NCI-H2081 treated with DMSO at 0.1 percent for 48 hours (cell line): ENCODE measurements around the gene CAPNS1.
"Not testable (repeated sequence)": the region's sequence is repeated elsewhere in the genome, so short reads cannot be mapped to it uniquely, and the experiment has no call there.

Experiments
- DNase-seq: peaks from one replicate; lab custom pipeline; 2025; lab: John Stamatoyannopoulos, UW

Gene CAPNS1

DNA sequence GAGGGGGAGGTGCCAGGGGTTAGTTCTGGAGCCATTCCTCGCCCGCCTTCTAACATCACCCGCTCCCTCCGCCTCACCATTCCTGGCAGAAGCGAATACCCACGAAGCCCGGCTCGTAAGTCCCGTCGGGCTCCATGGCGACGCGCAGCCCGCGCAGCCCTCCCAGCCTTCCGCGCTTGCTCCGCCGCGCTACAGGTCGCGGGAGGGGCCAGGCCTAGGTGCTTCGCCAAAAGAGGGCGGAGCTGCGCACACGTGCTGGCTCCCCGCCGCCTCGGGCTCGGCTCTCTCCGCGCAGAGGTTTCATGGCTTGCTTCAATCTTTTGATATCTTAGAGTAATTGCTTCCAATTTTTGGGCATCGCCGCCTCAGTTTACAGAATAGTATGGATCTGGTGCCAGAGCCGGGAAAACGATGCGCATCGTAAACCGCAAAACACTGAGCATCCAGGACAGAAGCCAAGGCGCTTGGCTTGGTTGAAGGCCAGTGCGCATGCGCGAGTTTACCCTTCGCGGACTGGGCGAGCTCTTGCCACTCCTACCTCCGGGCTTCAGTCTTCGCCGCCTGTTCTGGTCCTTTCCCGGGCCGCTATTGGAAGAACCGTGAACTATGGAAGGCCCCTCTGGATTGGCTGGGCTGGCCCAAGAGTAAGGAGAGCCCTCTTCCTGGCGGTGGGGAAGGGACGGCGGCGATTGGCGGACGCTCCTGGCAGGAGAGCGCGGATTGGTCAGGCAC, 25.0 kb upstream of the CAPNS1 start, which contains the start of gene POLR2I:
TSS of gene POLR2I (minus strand) at position 155 of the 732 bp plus-strand sequence. CDS start at position 136, 19 bp downstream.
- DNase-seq, result peak; percentile 98

DNA sequence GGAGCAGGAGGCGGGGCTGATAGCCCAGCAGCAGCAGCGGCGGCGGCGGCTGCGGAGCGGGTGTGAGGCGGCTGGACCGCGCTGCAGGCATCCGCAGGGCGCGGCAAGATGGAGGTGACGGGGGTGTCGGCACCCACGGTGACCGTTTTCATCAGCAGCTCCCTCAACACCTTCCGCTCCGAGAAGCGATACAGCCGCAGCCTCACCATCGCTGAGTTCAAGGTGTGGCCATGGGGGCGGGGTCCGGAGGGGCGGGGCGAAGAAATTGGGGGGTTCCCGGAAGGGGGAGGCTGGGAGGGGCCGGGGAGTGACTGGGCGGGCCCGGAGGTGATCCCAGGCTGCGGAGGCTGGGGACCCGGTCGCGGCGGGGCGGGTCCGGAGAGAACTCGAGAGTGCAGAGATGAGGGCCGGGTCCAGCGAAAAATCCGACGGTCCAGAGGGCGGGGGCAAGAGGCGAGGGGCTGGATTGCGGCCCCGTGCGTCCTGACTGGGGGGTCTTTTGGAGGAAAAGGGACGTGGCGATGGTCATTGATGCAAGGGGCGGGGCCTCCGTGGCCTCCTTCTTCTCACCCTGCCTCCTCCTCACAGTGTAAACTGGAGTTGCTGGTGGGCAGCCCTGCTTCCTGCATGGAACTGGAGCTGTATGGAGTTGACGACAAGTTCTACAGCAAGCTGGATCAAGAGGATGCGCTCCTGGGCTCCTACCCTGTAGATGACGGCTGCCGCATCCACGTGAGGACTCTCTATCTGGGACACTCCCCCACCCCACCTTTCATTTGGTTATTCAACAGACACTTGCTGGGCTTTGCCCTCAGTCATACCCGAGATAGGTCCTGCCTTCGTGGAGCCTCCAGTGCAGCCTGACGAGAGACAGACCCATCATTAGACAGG, 24.2 kb upstream of the CAPNS1 start, which contains the start of gene TBCB:
TSS of gene TBCB (plus strand) at position 16 of the 891 bp plus-strand sequence. CDS start at position 109, 93 bp downstream.
- DNase-seq, result no peak

DNA sequence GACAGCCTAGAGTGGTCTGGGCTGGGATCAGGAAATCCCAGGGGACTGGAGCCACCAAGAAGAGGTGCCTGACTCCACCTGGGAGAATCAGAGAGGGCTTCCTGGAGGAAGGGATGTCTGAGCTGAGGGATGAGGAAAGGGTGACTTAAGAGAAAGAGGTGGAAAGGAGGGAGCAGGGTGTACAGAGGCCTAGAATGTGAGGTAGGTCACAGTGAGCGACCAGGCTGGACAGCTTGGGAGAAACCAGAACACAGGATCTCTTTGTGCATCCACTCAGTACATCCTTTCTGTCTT, 23.6 kb upstream of the CAPNS1 start:
- DNase-seq, result no peak

DNA sequence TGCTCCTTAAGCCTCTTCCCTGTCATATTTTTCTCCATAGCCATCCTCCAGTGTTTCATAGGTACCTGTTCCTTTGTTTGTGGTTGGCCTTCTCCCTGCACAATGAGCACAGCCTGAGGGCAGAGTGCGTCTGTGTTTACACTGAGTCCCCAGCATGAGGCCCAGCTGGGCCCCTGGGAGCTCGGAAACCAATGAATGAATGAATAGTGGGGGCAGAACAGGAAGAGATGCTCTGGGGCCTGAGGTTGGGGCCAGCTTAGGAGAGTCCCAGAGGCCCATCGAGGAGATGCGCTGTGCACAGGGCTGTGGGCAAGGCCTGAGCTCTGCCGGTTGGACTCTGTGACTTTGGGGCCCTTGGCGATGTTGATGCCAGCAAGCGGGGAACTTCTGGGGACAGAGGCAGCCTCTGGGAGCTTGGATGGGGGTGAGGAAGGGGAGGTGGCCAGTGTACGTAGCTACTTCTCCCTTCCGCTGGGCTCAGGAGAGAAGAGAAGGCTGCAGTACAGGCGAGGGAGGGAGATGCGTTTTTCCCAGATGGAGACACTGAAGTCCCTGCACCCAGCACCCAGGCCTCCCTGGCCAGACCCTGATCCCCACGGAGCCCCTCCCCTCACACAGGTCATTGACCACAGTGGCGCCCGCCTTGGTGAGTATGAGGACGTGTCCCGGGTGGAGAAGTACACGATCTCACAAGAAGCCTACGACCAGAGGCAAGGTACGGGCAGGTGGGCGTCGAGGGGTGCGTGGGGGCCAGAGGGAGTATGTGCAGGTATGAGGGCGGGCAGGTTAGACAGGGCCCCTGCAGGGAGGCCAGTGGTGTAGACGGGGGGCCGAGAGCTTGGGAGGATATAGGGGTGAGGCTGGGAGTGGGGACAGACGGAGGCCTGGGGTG, 19.5 kb upstream of the CAPNS1 start:
- DNase-seq, result no peak

DNA sequence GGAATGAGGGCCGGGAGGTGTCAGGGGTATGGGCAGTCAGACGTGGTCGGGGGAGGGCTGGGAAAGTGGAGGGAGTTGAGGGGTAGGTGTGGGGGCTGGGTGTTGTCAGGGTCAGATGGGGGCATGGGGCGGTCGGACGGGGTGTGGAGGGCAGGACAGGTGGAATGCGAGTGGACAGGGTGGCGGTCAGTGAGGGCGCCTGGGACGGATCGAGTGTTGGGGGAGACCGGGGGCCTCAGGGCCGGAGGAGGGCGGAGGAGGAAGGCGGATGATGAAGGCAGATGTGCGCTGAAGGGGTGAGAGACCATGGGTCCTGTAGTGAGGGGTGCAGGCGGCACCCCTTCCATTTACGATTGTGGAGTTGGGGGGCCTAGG, 18.9 kb upstream of the CAPNS1 start:
- DNase-seq, result no peak

DNA sequence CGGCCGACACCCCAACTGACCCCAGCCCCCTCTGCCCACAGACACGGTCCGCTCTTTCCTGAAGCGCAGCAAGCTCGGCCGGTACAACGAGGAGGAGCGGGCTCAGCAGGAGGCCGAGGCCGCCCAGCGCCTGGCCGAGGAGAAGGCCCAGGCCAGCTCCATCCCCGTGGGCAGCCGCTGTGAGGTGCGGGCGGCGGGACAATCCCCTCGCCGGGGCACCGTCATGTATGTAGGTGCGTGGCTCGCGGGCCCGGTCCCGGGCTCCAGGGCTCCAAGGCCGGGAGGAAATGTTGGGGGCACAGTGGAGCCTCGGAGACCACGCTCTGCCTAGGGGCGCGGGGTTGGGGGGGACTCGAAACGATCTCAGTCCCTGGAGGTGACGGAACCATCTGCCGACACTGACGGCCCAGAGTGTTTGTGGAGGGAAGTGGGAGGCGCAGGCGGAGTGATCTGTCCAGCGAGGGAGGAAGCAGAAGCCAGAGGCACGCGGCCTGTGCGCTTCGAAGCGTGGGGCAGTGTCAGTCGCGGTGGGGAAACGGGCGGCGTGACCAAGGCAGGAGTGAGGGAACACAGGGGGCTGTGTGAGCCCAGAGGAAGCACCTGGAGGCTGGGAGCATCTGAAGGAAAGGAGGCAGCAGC, 18.3 kb upstream of the CAPNS1 start:
- no peak for DNase-seq

DNA sequence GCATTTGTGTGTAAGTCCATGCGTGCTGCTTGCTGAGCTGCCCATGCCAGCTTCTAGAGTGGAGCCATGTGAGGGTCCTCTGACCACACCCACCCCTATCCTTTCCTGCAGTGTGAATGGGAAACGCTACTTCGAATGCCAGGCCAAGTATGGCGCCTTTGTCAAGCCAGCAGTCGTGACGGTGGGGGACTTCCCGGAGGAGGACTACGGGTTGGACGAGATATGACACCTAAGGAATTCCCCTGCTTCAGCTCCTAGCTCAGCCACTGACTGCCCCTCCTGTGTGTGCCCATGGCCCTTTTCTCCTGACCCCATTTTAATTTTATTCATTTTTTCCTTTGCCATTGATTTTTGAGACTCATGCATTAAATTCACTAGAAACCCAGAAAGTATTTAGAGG, 14.3 kb upstream of the CAPNS1 start:
- no peak for DNase-seq

DNA sequence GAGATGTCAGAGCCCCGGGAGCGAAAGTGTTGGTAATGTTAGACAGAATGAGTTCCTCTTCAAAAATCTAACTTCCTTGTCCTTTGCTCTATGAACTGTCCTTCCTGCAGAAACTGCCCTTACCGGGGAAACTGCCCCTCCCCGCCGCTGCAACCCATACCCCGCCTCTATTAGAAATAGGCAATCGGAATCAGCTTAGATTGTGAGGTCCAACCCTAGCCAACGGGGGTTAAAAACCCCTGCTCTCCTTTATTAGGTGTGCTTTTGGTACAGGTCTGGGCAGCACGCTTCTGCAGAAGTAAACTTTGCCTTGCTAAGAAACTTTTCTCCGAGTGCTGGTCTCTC, 11.5 kb upstream of the CAPNS1 start:
- DNase-seq, result no peak

DNA sequence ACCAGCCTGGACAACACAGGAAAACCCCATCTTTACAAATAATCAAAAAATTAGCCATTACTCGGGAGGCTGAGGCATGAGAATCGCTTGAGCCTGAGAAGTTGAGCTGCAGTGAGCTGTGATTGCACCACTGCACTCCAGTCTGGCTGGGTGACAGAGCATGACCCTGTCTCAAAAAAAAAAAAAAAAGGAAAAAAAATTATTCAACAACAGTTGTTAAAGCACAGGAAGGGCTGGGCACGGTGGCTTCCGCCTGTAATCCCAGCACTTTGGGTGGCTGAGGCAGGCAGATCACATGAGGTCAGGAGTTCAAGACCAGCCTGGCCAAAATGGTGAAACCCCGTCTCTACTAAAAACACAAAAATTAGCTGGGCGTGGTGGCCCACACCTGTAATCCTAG, 8.6 kb upstream of the CAPNS1 start:
- DNase-seq, result not testable (repeated sequence)

DNA sequence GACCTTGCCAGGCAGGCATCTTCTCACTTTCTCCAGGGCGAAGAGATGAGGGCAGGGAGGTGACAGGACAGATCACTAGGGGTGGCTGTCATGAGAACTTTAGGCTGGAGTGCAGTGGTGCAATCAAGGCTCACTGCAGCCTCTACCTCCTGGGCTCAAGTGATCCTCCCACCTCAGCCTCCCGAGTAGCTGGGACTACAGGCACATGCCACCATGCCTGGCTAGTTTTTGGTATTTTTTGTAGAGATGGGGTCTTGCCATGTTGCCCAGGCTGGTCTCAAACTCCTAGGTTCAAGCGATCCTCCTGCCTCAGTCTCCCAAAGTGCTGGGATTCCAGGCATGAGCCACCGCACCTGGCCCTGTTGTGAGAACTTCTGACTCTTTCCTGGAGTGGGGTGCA, 5.0 kb upstream of the CAPNS1 start:
- not testable (repeated sequence) for DNase-seq

DNA sequence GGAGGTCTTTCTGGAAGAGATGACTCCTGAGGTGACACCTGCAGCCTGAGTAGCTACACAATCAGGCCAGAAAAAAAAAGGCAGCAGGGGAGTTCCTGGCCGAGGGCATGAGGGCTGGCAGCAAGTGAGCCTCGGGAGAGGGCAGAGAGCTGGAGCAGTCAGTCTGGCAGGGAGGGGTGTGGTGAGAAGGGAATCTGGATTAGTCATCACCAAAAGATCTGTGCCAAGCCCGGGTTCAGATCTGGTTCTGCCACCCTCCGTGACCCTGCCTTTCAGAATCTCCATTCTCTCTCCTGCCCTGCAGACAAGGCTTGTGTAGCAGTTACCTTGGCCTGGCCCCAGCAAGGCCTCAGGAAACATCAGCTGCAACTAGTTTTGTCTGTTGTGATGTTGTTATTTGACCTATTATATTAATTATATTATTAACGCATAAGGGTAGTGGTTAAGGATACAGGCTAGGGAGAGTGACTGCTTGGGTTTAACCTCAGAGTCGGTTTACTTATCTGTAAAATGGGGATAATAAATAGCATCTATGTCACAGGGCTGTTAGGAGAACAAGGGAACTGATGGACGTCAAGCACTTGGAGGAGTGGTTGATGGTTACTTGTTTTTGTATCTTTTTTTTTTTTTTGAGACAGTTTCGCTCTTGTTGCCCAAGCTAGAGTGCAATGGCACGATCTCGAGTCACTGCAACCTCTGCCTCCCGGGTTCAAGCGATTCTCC, 2.7 kb upstream of the CAPNS1 start:
- DNase-seq, result no peak

DNA sequence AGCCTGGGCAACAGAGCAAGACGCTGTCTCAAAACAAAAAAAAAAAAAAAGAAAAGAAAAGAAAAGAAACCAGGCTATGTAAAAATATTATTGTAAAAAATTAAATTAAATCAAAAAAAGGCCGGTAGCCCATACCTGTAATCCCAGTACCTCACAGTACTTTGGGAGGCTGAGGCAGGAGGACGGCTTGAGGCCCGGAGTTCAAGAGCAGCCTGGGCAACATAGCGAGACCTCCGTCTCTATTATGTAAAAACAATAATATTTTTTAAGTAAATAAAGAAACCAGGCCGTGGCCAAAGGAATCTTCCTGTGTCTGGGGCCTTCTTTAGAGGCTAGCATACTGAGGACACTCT, 770 bp upstream of the CAPNS1 start:
- no peak for DNase-seq

DNA sequence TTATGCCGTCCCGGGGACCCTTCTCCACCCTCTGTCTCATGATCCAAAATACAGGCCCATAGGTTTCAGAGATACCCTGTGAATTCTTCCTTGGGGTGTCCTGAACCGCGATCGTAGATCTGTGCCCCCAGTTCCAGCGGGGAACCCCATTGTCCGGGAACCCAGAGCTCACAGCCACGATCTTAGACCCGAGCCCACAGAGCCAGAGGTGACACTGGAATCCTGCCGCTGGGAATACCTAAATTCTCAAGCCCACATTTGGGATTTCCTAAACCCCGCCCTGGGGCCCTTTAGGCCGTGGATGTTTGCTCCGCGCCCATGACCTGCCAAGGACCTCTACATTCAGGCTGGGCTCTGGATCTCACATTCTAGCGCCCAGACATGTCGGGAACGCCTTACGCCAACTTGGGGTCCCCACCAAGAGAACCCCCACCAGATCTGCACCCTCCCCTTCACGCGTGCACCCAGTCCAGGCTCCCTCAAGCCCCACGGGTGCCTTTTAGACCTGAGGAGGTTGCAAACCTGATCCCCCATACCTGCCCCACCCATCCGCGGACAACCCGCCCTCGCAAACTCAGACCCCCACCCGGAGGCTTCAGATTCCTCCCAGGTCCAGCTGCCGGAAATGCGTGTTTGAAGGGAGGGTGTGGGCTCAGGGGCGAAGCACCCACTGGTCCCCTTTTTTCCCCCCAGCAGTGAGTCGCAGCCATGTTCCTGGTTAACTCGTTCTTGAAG, 605 bp downstream of the CAPNS1 start:
- peak; percentile 21 for DNase-seq

DNA sequence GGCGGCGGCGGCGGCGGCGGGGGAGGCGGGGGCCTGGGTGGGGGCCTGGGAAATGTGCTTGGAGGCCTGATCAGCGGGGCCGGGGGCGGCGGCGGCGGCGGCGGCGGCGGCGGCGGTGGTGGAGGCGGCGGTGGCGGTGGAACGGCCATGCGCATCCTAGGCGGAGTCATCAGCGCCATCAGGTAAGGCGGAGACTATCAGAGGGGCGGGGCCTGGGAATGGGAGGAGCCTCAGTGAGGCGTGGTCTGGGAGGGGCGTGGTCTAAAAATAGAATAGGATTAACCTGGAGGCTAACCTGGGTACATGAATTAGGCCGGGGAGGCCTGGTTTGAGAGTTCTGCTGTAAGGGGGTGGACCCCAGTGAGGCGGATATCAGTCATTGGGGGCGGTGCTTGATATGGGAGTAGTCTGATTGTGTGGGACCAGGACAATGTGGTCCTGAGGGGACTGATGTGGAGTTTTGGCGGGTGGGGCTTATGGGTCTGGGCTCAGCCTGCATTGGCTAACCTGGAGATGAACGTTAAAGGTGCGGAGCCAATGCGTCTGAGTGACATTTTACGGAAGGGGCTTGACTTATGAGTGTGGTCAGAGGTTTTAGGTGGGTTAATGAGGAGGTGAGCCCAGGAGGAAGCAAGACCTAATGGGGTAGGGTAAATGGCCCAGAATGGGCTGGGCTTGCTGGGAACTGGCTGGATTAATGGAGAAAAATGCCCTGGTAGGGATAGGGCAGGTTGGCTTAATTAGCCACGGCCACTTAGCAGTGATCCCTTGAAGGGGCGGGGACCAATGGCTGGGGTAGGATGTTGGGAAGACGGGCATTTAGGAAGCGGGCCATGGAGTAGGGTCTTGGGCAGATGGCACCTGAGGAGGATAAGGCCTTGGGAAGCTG, 1.4 kb downstream of the CAPNS1 start:
- DNase-seq, result no peak

DNA sequence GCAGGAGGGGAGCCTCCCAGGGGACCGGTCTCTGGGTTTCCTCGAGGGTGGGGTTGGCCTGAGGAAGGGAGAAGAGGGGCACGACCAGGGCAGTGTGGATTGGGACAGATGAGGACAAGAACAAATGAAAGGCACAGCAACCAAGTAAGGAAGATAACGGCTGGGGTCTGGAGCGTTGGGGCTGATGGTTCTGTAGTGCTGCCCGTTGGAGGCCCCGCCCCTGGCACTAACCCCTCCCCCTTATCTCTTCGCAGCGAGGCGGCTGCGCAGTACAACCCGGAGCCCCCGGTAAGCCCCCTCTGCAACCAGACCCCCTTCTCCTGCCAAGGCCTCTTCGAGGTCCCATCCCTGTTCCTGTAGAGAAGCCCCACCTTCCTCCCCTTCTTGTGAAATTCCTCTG, 2.2 kb downstream of the CAPNS1 start:
- no peak for DNase-seq

DNA sequence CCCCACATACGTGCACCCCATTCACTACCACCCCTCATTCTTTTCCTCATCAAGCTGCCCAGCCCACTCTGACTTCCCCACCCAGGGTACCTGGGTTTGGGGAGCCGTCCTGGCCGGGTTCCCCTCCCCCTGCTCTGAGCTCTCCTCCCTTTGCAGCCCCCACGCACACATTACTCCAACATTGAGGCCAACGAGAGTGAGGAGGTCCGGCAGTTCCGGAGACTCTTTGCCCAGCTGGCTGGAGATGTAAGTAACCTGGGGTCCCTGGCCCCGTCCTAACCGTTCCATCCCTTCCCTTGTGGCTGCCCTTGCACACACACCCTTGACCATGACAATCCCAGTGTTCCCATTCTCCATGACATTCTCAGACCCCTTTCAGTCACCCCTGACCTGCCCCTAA, 2.6 kb downstream of the CAPNS1 start:
- no peak for DNase-seq

DNA sequence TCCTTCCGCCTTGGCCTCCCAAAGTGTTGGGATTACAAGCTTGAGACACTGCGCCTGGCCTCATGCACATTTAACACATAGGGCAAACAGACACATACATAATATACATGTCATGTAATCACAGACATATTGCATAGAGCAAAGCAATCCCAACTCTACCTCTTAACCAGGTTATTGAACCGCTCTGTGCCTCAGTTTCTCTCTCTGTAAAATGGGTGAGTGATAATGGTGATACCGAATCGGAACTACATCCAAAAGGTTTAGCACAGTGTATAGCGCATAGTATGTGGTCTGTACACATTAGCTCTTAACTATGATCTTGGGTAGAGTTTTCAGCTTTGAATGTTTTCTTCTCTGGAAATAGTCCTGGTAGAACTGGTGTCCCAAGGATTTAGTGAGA, 4.8 kb downstream of the CAPNS1 start:
- DNase-seq, result no peak

DNA sequence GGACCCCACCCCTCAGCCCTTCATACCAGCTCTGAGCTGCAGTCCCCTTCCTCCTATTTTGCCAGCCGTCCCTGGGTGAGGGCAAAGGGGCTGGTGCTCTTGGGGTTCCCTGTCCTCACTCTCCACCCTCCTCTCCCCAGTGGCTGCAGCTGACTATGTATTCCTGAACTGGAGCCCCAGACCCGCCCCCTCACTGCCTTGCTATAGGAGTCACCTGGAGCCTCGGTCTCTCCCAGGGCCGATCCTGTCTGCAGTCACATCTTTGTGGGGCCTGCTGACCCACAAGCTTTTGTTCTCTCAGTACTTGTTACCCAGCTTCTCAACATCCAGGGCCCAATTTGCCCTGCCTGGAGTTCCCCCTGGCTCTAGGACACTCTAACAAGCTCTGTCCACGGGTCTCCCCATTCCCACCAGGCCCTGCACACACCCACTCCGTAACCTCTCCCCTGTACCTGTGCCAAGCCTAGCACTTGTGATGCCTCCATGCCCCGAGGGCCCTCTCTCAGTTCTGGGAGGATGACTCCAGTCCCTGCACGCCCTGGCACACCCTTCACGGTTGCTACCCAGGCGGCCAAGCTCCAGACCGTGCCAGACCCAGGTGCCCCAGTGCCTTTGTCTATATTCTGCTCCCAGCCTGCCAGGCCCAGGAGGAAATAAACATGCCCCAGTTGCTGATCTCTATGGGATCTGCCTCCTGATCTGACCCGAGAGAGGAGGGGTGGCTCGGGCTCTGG, 10.0 kb downstream of the CAPNS1 start:
- no peak for DNase-seq

DNA sequence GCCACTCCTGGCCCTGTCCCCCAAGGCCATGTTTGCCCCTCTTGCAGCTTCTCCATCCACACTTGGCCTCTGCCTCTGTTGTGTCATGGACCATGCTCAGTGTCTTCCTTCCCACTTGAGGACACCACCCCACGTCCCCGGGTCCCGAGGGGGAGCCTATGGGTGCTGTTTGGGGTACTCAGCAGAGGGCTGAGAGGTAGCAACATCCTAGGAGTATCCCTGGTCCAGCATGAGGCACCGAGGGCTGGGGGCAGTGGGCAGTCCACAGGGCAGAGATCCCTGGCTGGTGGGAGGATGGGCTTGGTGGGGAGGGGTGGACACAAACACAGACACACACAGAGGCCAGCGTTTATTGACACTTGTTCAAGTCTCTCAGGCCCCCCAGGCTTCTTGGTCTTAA, 10.7 kb downstream of the CAPNS1 start:
- DNase-seq, result no peak
